Hematopoietic multipotent progenitor cell treated with erythropoietin and hydrocortisone succinate and interleukin-3 and kit ligand, for 8 days (in vitro differentiated cells): Measurements from ENCODE around the gene TMEM45B.
"Not testable (repeated sequence)": the region's sequence is repeated elsewhere in the genome, so short reads cannot be mapped to it uniquely, and the experiment has no call there.

ENCODE experiments used
- DNase-seq: peaks from one replicate; pipeline ENCODE4 v3.0.0-alpha.2; 2015

The TMEM45B gene

DNA sequence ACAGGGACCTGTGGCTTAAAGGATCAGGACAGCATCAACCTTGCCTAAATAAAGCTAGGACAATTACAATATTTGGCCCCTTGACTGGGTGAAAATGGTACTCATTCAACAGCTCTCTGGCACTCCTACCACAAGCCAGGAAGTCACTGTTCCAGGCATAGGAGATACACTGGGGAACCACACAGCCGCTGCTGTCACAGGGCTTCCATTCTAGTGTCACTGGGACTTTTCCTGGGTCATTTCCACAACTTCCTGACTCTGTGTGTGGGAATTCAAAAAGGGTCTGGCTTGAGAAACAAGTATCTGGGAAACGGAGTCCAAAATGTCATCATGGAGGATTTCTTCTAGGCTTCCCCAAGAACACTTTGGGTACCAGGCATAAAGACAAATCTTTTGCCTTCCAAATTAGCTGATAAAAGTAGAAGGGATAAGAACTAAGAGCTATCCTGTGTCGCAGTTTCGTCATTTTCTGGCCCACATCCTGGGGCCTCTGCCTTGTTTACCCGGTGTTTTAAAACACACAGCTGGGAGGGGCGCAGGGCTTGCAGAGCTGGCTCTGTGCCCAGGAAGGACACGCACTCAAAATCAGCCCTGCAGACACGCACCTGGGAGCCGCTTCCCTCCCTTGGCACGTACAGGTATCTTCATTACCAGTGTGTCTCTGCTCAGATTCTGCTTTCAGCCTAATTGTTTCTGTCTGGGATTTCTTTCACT, 38.0 kb downstream of the TMEM45B start:
- no peak for DNase-seq

- no peak for DNase-seq
Measured at GRCh38 chr11:129854232-129854805, 38.7 kb downstream of the TMEM45B start.

- no peak for DNase-seq
Measured at GRCh38 chr11:129855086-129855485, 39.4 kb downstream of the TMEM45B start.

- DNase-seq = no peak
Measured at GRCh38 chr11:129856036-129856435, 40.4 kb downstream of the TMEM45B start.

DNA sequence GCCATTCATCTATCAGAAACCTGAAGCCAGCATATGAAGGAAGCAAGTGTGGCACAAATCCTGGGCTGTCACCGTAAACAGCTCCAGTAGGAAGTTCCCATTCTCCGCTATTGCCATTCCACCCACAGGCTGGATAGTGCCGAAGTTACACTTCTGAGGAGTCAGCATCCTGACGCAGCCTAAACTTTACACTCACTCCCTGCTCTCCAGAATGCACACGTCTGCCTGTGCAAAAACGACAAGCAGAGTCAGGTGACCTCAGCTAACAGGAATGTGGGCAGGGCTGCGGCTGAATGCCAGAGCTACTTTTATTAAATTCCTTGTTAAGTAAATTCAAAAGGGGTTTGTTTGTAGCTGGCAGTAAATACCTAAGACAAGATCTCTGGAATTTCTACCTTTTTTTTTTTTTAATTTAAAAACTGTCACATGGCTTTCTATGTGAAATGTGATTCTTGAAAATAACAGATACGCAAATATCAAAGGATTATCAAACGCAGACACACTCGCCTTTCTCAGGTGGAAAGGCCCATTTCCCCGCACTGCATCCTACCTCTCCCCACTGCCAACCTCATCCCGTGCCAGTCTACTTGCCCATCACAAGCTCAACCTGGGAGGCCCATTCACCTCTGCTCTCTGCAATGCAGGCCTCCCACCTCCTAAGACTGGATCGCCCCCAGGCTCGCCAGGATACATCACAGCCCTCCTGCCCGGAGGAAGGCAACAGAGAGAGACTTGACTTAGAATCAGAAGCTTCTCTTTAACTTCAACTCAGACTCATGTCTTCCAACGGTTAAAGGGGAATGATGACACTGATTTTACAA, 46.3 kb downstream of the TMEM45B start:
- no peak for DNase-seq

- no peak for DNase-seq
Measured at GRCh38 chr11:129864811-129865210, 49.2 kb downstream of the TMEM45B start.

DNA sequence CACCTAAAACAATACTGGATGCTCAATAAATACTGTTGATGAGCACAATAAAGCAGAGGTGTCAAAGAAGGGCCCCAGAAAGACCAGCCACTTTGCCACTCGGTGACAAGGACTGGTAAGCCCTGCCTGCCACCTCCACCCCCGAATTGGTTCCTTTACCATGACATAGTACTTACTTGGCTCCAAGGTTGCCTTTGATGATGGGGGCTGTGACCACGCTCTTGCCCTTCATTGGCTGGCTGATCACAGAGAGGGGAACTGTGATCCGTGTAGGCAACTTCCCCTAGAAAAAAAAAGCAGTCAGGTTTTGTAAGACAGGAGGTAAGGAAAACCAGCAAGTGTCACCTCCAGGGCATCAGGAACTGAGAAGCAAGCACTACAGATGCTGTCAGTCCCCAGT, 50.1 kb downstream of the TMEM45B start:
- DNase-seq = no peak

- no peak for DNase-seq
Measured at GRCh38 chr11:129866311-129866710, 50.7 kb downstream of the TMEM45B start.

- DNase-seq = not testable (repeated sequence)
Measured at GRCh38 chr11:129868626-129869025, 53.0 kb downstream of the TMEM45B start.

DNA sequence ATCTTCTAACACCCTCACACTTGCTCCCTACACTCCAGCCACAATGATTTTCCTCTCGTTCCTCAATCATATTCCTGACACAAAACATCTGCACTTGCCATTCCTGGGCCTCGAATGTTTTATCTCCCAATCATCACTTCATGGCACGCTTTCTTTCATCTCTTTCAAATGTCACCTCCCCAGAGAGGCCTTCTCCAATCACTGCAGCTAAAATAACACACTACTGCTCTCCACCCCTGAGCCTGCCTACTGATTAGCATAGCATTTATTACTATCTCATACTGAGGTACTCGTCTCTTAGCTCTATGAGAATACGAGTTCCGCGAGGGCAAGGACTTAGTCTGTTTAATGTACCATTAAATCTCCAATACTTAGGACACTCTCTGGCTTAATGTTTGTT, 56.3 kb downstream of the TMEM45B start:
- DNase-seq = no peak

- DNase-seq = no peak
Measured at GRCh38 chr11:129880311-129880710, 64.7 kb downstream of the TMEM45B start.

DNA sequence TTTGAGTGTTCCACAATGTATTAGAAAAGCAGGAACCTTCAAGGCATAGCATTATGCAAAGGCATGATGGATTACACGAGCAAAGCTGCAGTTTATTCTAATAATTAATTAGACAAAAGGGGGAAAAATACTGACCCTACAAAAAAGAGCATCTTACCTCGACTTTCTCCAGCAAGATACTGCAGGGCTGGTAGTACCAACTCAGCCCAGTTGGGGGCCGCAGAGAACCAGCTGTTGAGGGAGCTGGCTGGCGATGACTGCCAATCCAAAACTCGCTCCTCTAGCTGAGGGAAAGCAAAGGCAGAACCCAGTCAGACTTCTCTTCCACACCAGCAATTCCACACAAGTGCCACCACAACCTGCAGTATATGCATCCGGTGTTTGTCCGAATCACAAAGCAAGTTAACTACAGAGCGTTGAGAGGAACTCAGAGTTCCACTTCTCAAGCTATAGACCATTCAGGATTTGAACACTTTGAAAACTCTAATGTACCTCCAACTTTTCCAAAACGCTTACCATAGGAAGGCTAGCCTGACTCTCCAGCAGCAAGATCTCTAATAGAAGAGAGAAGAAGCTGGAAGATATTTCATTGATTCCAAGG, 66.0 kb downstream of the TMEM45B start:
- peak; percentile 37 for DNase-seq

- DNase-seq = no peak
Measured at GRCh38 chr11:129884581-129884980, 68.9 kb downstream of the TMEM45B start.

DNA sequence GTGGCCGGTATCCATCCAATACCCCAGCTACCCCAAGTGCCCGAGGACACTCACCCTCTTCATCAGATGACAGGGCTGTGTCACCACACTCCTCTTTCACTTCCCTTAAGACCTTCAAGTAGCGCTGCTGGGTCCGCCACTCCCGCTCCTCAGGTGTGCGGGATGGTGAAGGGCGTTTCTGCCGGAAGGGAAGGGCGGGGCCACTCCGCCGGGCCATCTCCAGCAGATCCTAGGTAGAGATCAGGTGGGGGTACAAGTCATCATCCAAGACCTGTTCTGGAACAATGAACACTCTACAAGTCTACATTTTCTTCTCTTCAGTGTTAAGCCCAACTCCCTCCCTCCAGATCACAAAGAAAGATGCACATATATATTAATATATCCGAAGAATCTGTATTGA, 69.7 kb downstream of the TMEM45B start:
- DNase-seq = no peak

GRCh38 chr11:129888451-129888850, 72.8 kb downstream of the TMEM45B start:
- DNase-seq = no peak

DNA sequence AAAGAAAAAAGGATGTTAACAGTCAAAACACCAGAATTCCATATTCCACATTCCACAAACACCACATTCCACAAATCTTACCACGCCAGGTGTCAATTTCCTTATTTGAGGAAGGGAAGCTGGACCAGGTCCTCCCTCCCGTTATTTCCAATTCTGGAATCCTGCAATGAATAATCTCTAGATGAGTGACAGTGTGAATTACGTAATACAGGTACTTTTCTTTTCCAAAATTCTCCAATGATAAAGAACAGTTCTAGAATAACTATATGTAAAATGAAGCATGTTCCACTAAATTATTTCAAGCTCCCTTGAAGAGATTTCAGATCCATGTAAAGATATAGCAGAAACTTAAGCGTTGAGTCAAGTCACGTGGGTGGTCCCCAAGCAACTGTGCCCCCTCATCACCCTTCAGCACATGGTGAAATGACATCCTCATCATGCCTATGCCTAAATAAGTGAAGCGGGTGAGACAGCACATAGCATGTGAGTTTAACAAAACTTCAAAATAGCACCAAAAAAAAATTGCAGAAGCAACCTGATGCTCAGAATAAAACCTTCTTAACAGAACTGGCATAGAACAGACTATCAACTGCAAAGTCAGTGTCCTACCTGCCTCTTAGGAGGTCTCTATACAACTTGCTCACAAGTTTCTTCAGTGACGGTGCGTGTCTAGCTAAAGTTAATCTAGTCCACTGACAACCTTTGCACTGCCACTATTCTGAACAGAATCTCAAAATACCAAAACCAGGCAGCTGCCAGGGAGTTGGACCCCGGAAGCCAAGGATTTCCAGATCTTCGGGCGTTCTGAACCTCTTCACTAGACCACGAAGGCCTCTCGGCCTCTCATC, 78.9 kb downstream of the TMEM45B start:
- peak; percentile 37 for DNase-seq

DNA sequence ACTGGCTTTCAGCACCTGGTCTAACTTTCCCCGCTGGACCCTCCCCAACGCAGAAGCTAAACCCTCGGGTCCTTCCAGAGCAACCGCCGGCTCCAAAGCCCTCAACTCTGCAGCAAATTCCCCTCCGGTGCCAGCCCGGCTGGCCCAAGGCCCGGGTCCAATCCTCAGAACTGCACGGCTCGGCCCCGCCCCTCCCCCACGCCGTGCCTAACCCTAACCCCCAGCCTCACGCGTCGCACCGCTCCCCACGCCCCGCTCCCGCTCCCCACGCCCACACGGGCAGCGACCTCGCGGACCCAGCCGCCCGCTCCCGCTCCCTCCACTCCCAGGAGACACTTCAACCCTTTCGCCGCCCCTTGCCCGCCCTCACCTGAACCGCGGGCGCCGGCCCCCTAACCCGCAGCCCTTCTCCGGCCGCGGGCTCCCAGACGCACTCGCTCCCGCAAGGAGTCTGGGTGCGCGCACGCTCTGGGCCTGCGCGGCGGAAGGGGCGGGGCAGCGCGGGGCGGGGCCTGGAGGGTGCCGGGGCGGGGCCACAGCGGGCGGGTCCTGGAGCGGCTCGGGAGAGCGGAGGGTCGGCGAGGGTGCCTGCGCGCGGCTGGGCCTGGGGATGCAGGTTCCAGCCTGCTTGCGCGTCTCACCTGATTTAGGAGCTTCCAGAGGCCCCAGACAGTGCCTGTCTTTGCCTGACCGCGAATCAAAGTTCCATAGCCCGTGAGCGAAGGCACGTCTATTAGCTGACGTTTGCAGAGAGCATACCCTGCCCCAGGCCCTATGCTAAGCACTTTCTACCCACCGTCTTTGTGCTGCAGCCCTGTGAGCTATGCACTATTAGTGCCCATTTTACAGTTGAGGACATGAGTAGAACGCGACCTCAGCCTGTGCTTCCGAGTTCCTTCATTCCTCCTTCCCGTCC, 79.7 kb downstream of the TMEM45B start, which contains the start of gene NFRKB:
Gene NFRKB (minus strand): TSS at position 453 of the 916 bp plus-strand sequence. CDS start 2,729 bp downstream, outside the sequence.
- DNase-seq = peak; percentile 79

GRCh38 chr11:129896062-129896461, 80.4 kb downstream of the TMEM45B start:
- no peak for DNase-seq

GRCh38 chr11:129905402-129905801, 89.8 kb downstream of the TMEM45B start:
- no peak for DNase-seq
